Measurements from ENCODE around the gene TMEM178A. TPM values are rescaled to one million over a fixed set of nuclear protein-coding genes. Genes with fewer than 3 reads are reported as not detected.
A peak's percentile ranks its signal among the peaks of the same experiment; 100 is the strongest.

The TMEM178A gene
- total and polyA plus RNA-seq, 12 donors, result 0.35 to 46.4 (median 3.3) TPM; not detected in 1

DNA sequence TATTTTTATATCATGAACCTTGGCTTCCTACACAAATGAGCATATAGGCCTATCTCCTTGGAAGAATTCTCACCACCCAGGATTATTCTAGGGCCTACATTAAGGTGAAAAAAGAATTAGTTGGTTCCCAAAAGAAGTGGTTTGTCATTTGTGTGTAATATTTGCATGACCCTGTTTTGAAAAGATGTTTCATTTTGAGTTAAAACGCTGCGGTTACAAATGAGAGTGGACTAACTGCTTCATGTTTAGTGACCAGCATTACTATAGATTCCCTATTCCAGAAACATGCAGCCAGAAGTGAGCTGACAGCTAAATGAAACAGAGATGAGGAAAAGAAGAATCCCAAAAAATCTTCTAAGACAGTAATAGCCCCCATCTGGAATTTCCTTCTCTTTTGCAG lies 44.1 kb upstream of the TMEM178A start:
- WGBS, 4 donors, result 98 to 99% (median 98%) methylated on average over 2 of the region's 2 CpGs
- H3K4me1 ChIP-seq (replicated peaks in 1 of 2), result peaks cover 17 to 21% of the 10 kb centered on the region in 2 donors
- H3K36me3 ChIP-seq (replicated peaks in 1 of 2), result no peaks in the 10 kb centered on the region
- no peak overlapping the region for H3K4me3 ChIP-seq
- no peak for TF ChIP-seq POLR2A (IDR thresholded peaks at IDR 0.05)
- TF ChIP-seq, protein P1, sequence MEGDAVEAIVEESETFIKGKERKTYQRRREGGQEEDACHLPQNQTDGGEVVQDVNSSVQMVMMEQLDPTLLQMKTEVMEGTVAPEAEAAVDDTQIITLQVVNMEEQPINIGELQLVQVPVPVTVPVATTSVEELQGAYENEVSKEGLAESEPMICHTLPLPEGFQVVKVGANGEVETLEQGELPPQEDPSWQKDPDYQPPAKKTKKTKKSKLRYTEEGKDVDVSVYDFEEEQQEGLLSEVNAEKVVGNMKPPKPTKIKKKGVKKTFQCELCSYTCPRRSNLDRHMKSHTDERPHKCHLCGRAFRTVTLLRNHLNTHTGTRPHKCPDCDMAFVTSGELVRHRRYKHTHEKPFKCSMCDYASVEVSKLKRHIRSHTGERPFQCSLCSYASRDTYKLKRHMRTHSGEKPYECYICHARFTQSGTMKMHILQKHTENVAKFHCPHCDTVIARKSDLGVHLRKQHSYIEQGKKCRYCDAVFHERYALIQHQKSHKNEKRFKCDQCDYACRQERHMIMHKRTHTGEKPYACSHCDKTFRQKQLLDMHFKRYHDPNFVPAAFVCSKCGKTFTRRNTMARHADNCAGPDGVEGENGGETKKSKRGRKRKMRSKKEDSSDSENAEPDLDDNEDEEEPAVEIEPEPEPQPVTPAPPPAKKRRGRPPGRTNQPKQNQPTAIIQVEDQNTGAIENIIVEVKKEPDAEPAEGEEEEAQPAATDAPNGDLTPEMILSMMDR (IDR thresholded peaks at IDR 0.05), result no peak
- DNase-seq, result no peak
- intact Hi-C loops (cut with DNase I), result no loop called here
- no peaks in the 10 kb centered on the region for H3K27me3 ChIP-seq
- H3K27ac ChIP-seq, result no peak overlapping the region
- no peaks in the 10 kb centered on the region for H3K9me3 ChIP-seq (replicated peaks in 1 of 3)

DNA sequence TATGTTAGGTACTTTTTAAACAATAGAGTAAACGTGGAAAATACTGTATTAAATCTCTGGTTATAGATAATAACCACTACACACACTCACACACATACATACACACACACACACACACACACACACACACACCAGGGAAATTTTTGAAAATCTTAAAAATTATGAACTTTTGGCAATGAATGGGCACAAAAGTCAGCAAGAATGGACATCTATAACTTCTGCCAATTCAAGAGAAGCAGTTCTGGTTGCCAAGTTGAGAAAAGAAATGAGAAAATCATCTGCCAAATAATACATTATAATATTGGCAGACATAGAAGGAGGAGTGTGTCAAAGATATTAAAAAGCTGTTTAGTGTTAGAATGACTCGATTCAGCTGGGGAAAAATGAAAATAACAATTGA lies 42.9 kb upstream of the TMEM178A start:
- H3K4me1 ChIP-seq (replicated peaks in 1 of 2), result peaks cover 17 to 21% of the 10 kb centered on the region in 2 donors
- intact Hi-C loops (cut with DNase I), result no loop called here
- H3K27ac ChIP-seq, result no peak overlapping the region
- H3K4me3 ChIP-seq, result no peak overlapping the region
- TF ChIP-seq, protein P1 (IDR thresholded peaks at IDR 0.05), result no peak
- no peak for TF ChIP-seq POLR2A (IDR thresholded peaks at IDR 0.05)
- 55 to 68% (median 61%) methylated on average over 2 of the region's 2 CpGs for WGBS, 4 donors
- no peaks in the 10 kb centered on the region for H3K27me3 ChIP-seq
- H3K9me3 ChIP-seq (replicated peaks in 1 of 3), result no peaks in the 10 kb centered on the region
- H3K36me3 ChIP-seq (replicated peaks in 1 of 2), result no peaks in the 10 kb centered on the region
- DNase-seq, result no peak

DNA sequence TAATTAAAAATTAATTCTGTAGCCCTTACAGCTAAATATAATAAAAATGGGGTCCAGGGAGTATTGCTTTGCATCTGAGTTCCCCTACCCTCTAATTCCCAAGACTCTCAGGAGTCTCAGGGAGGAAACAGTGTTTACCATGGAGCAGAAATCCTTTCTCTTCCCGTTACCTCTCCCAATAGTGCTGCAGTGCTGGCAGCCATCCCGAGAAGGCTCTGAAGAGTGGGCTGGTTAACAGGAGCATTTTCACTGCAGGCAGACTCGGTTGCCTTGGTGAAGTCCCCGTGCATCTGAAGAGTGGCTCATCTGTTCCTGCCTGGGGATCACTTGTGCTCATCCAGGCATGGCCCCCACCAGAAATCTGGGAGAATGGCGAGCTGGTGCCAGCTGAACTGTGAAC lies 41.8 kb upstream of the TMEM178A start:
- H3K36me3 ChIP-seq (replicated peaks in 1 of 2), result no peaks in the 10 kb centered on the region
- H3K4me3 ChIP-seq, result no peak overlapping the region
- peaks cover 17 to 21% of the 10 kb centered on the region in 2 donors for H3K4me1 ChIP-seq (replicated peaks in 1 of 2)
- intact Hi-C loops (cut with DNase I), result no loop called here
- 82 to 89% (median 85%) methylated on average over 5 of the region's 5 CpGs for WGBS, 4 donors
- DNase-seq, result no peak
- TF ChIP-seq, protein P1 (IDR thresholded peaks at IDR 0.05), result no peak
- TF ChIP-seq POLR2A (IDR thresholded peaks at IDR 0.05), result no peak
- H3K9me3 ChIP-seq (replicated peaks in 1 of 3), result no peaks in the 10 kb centered on the region
- H3K27me3 ChIP-seq, result no peaks in the 10 kb centered on the region
- H3K27ac ChIP-seq, result no peak overlapping the region

DNA sequence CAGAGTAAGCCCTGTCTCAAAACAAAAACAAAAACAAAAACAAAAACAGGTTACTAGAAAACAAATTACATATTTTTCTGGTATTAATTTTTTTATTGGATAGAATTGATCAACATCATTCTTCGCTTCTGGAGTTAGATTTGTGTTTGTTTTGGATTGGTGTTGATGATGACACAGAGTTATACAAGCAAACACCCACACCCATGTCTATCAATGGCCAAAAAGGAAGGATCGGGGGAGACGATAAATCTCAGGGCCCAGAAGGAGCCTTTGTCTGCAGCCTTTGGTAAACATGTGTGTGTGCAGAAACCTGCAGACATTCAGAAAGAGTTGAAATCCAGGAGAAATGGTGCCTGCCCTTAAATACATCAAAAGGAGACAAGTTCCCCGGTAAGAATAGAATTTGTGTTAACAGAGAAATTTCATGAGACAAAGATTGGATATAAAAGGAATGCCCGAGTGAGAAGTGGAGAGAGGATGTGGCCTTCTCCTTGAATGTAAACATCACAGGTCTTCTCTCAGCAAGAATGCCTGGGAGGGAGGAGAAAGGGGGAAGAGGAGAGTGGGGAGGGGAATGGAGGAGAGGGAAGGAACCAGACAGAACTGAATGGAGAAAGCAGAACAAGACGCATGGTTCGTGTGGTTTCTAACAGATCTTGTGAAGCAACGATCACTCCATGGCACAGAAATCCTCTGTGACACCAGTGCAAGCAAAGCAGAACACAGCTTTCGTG lies 40.4 kb upstream of the TMEM178A start:
- Histone ChIP-seq H3K36me3 (replicated peaks in 1 of 2) (no peaks in the 10 kb centered on the region), H3K9me3 (replicated peaks in 1 of 3) (no peaks in the 10 kb centered on the region), H3K27ac (no peak overlapping the region), H3K27me3 (no peaks in the 10 kb centered on the region), H3K4me3 (no peak overlapping the region), H3K4me1 (replicated peaks in 1 of 2) (peaks cover 12 to 15% of the 10 kb centered on the region in 2 donors)
- DNase-seq, result peak in 2 of 7 donors; percentile 5 to 10
- intact Hi-C loops (cut with DNase I), result no loop called here
- 79 to 84% (median 79%) methylated on average over 9 of the region's 9 CpGs for WGBS, 4 donors
- TF ChIP-seq, protein P1 (IDR thresholded peaks at IDR 0.05), result no peak
- no peak for TF ChIP-seq POLR2A (IDR thresholded peaks at IDR 0.05)
